Choroid plexus epithelial cell (primary cell): ENCODE data around the gene SHC2.
"Not testable (repeated sequence)": the region's sequence is repeated elsewhere in the genome, so short reads cannot be mapped to it uniquely, and the experiment has no call there.

Experiments used
- DNase-seq: peaks from one replicate; pipeline ENCODE4 v3.0.0-alpha.2; 2010; ENCODE audit warnings: low read depth
- H3K4me3 ChIP-seq: 2 replicates; pipeline ENCODE4 v1.5.1; 2011; ENCODE audit warnings: low read depth, mild to moderate bottlenecking, control low read depth, low read length, moderate library complexity
- TF ChIP-seq, protein P1 (sequence below): conservative IDR thresholded peaks from 2 replicates; pipeline ENCODE4 v1.5.1; 2011; ENCODE audit warnings: low read depth, mild to moderate bottlenecking, control low read depth, inconsistent platforms, low read length, moderate library complexity

SHC2 gene

DNA sequence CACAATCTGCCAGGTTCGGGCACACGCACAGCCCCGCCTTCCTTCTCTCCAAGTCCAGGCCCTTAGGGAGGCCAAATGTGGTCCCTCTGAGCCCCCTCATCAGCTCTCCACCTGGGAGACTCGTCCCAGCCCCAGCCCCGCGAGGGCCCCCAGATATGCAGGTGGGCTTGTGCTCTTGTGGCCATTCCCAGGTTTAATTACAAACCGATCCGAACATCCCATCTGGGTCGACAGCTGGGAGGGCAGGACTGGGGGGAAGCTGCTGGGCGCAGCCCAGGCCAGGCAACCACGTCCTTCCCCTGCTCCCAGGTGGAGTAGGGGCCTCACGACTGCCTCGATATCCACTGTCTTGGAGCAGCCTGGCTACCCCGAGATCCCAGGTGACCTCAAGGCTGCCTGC, 44.4 kb downstream of the SHC2 start:
- DNase-seq, result no peak
- no peak overlapping the region for H3K4me3 ChIP-seq
- TF ChIP-seq, protein P1, sequence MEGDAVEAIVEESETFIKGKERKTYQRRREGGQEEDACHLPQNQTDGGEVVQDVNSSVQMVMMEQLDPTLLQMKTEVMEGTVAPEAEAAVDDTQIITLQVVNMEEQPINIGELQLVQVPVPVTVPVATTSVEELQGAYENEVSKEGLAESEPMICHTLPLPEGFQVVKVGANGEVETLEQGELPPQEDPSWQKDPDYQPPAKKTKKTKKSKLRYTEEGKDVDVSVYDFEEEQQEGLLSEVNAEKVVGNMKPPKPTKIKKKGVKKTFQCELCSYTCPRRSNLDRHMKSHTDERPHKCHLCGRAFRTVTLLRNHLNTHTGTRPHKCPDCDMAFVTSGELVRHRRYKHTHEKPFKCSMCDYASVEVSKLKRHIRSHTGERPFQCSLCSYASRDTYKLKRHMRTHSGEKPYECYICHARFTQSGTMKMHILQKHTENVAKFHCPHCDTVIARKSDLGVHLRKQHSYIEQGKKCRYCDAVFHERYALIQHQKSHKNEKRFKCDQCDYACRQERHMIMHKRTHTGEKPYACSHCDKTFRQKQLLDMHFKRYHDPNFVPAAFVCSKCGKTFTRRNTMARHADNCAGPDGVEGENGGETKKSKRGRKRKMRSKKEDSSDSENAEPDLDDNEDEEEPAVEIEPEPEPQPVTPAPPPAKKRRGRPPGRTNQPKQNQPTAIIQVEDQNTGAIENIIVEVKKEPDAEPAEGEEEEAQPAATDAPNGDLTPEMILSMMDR, result no peak

GRCh38 chr19:415292-415691, 45.5 kb downstream of the SHC2 start:
- TF ChIP-seq, protein P1, result no peak
- no peak overlapping the region for H3K4me3 ChIP-seq
- DNase-seq, result no peak

- TF ChIP-seq, protein P1, result no peak
- no peak overlapping the region for H3K4me3 ChIP-seq
- no peak for DNase-seq
These were observed 46.9 kb downstream of the SHC2 start for GRCh38 chr19:413756-414420.

GRCh38 chr19:412356-413355, 48.2 kb downstream of the SHC2 start:
- DNase-seq, result no peak
- TF ChIP-seq, protein P1, result no peak
- H3K4me3 ChIP-seq, result no peak overlapping the region

DNA sequence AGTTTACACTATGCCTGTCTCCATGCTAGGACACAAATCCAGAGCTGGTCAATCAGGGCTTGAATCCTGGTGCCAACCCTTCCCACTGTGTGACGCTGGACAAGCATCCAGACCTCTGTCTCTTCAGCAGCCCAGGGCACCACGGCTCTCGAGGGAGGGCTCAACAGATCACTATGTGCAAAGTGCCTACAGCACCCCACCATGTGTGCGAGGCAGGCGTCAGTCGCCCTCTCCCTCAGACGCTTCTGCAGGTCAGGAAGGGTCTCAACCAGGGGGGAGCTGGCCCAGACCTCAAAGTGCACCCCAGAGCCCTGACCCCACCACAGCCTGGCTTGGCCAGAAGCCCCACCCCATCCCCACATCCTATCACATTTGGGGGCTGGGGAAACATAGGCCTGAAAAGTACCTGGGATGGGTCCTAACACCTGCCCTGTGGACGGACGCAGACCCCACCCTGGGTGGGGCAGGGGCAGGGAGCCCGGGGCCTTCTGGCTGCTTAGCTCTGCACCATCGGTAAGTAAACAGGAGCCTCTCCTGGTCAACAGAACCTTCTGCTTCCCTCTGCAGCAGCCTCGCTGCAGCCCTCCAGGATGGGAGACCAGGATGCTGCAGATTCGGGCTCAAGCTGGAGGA, 49.0 kb downstream of the SHC2 start:
- no peak overlapping the region for H3K4me3 ChIP-seq
- DNase-seq, result no peak
- TF ChIP-seq, protein P1, result no peak

DNA sequence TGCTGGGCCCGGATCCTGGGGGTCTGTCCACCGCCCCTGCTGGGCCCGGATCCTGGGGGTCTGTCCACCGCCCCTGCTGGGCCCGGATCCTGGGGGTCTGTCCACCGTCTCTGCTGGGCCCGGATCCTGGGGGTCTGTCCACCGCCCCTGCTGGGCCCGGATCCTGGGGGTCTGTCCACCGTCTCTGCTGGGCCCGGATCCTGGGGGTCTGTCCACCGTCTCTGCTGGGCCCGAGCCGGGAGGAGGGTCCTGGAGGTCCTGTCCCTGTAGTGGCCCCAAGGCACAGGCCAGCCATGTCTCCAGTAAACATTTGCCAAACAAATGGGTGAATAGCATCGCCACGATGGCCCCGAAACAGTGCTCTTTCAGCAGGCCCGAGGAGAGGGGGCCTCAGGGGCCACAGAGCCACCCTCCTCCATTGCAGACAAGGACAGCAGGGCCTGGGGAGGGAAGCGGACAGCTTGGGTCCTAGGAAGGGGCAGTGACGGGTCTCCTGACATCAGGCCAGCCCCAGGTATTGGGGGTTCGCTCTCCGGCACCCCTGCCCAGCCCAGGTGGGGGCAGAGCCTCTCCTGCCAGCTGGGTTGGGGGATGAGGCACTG, 49.6 kb downstream of the SHC2 start:
- not testable (repeated sequence) for H3K4me3 ChIP-seq, DNase-seq
